Panc1 (cell line): Measurements from ENCODE around the gene BTBD9. TPM values are rescaled to one million over a fixed set of nuclear protein-coding genes. Genes with fewer than 3 reads are reported as not detected.

Source experiments
- ATAC-seq: fragments of 200-7000 bp; cut with Tn5 transposase; 2 replicates; pipeline ENCODE4 v1.9.1; 2020; ENCODE audit warnings: mild to moderate bottlenecking, moderate library complexity
- BruUV-seq: library from RNA; stranded (reverse); fragments of 400-500 nt; replicated peaks from 2 replicates; lab custom pipeline; 2021; lab: Mats Ljungman, UMichigan
- CTCF ChIA-PET: fragments of 300-600 bp; sonication (Branson Sonifier 250); formaldehyde crosslinking; loops from one replicate; lab custom pipeline; 2022; ENCODE audit warnings: antibody characterized with exemption; lab: Charles Lee
- POLR2A ChIA-PET: fragments of 300-600 bp; sonication (Branson Sonifier 250); formaldehyde crosslinking; loops from one replicate; lab custom pipeline; 2022; ENCODE audit warnings: antibody characterized with exemption; lab: Charles Lee
- DNase-seq: peaks from one replicate; pipeline ENCODE4 v3.0.0-alpha.2; 2010; ENCODE audit warnings: low read depth, low spot score
- H3K27ac ChIP-seq: 2 replicates; pipeline ENCODE4 v1.5.1; 2011; ENCODE audit warnings: mild to moderate bottlenecking, low read length, inconsistent platforms
- H3K27me3 ChIP-seq: fragments of 200-500 bp; sonication (Bioruptor generic); 2 replicates; pipeline ENCODE4 v1.6.0; 2014; ENCODE audit warnings: low read length, inconsistent platforms; ENCODE audit not compliant: control insufficient read depth, insufficient read depth
- H3K36me3 ChIP-seq: fragments of 200-500 bp; sonication (Bioruptor generic); 2 replicates; pipeline ENCODE4 v1.5.1; 2014; ENCODE audit warnings: inconsistent platforms, mild to moderate bottlenecking, low read length, moderate library complexity; ENCODE audit not compliant: control insufficient read depth, insufficient read depth
- H3K4me1 ChIP-seq: 2 replicates; pipeline ENCODE4 v1.5.1; 2011; ENCODE audit warnings: inconsistent platforms, mild to moderate bottlenecking, low read length, moderate library complexity; ENCODE audit not compliant: control insufficient read depth, insufficient read depth
- H3K4me3 ChIP-seq, 2 experiments: 2 replicates each; pipeline ENCODE4 v1.5.1; 2011 to 2012; ENCODE audit warnings: low read depth in 2 of 2, low read length in 2 of 2, mild to moderate bottlenecking in 2 of 2, inconsistent platforms in 1 of 2, moderate library complexity in 1 of 2
- H3K9me3 ChIP-seq: fragments of 200-500 bp; sonication (Bioruptor generic); 2 replicates; pipeline ENCODE4 v1.5.1; 2014; ENCODE audit warnings: low read depth, mild to moderate bottlenecking, inconsistent platforms, low read length, moderate library complexity; ENCODE audit not compliant: control insufficient read depth, insufficient read depth
- POLR2AphosphoS5 ChIP-seq: IDR thresholded peaks from 2 replicates; pipeline ENCODE4 v1.6.1; 2012; ENCODE audit warnings: mild to moderate bottlenecking, low read depth, low read length, moderate library complexity
- SIN3A ChIP-seq: IDR thresholded peaks from 2 replicates; pipeline ENCODE4 v1.6.1; 2012; ENCODE audit warnings: low read depth, mild to moderate bottlenecking, low read length, moderate library complexity, borderline replicate concordance; ENCODE audit not compliant: insufficient read depth
- TCF7L2 ChIP-seq: IDR thresholded peaks from 2 replicates; pipeline ENCODE4 v1.6.1; 2011; ENCODE audit warnings: mild to moderate bottlenecking, low read depth, low read length, inconsistent platforms
- in situ Hi-C: cut with HindIII; loops from 2 replicates; pipeline ENCODE4 v1.10.0; 2016; ENCODE audit warnings: low sequenced_read_pairs, low pct_unique_long_range_greater_than_20kb
- intact Hi-C: fragments of 100-400 bp; cut with micrococcal nuclease; formaldehyde crosslinking; loops from one replicate; pipeline ENCODE4 v1.10.0; 2022; ENCODE audit not compliant: unreplicated experiment
- total RNA-seq: library from RNA; stranded (reverse); gene quantifications from one replicate; pipeline ENCODE4 v1.2.1, GENCODE V29; 2021; ENCODE audit not compliant: unreplicated experiment
- TF ChIP-seq, protein P1 (sequence below), 2 experiments: IDR thresholded peaks; 2 replicates each; pipeline ENCODE4 v1.6.1; 2011 to 2012; ENCODE audit warnings: low read depth in 2 of 2, control low read depth in 1 of 2, low read length in 1 of 2, mild to moderate bottlenecking in 1 of 2, moderate library complexity in 1 of 2; ENCODE audit not compliant: insufficient read depth in 1 of 2
- TF ChIP-seq, protein P2 (sequence below): fragments of 450-650 bp; IDR thresholded peaks from 2 replicates; pipeline ENCODE4 v1.5.1; 2017; ENCODE audit warnings: mild to moderate bottlenecking

The BTBD9 gene
- total RNA-seq, 1 experiment from 2014 or later, result 12.8 TPM

DNA sequence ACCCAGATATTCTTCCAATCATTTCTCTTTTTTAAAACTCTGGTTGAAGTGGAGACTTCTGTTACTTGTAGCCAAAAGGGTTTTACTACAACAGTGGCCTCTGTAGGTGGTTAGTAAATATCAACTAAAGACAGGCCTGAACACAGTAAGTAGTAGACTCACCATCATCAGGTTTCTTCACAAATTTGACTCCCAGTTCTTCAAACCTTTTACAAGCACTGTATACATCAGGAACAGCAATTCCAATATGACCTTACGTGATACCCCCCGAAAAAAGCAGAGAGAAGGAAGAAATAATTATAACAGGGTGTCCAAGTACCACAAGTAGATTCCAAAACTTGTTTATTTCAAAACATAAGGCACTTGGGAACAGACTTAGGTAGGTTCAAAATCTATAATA, 42.1 kb upstream of the BTBD9 start:
- no peak overlapping the region for H3K27ac ChIP-seq
- H3K27me3 ChIP-seq, result no peaks in the 10 kb centered on the region
- intact Hi-C loops, result no loop called here
- no TSS peak for BruUV-seq
- ChIA-PET CTCF (no interaction called here), POLR2A (no interaction called here)
- in situ Hi-C loops, result no loop called here
- DNase-seq (no peak), ATAC-seq (no peak)
- TF ChIP-seq POLR2AphosphoS5 (no peak), TCF7L2 (no peak), SIN3A (no peak)
- TF ChIP-seq, protein P1, sequence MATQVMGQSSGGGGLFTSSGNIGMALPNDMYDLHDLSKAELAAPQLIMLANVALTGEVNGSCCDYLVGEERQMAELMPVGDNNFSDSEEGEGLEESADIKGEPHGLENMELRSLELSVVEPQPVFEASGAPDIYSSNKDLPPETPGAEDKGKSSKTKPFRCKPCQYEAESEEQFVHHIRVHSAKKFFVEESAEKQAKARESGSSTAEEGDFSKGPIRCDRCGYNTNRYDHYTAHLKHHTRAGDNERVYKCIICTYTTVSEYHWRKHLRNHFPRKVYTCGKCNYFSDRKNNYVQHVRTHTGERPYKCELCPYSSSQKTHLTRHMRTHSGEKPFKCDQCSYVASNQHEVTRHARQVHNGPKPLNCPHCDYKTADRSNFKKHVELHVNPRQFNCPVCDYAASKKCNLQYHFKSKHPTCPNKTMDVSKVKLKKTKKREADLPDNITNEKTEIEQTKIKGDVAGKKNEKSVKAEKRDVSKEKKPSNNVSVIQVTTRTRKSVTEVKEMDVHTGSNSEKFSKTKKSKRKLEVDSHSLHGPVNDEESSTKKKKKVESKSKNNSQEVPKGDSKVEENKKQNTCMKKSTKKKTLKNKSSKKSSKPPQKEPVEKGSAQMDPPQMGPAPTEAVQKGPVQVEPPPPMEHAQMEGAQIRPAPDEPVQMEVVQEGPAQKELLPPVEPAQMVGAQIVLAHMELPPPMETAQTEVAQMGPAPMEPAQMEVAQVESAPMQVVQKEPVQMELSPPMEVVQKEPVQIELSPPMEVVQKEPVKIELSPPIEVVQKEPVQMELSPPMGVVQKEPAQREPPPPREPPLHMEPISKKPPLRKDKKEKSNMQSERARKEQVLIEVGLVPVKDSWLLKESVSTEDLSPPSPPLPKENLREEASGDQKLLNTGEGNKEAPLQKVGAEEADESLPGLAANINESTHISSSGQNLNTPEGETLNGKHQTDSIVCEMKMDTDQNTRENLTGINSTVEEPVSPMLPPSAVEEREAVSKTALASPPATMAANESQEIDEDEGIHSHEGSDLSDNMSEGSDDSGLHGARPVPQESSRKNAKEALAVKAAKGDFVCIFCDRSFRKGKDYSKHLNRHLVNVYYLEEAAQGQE (IDR thresholded peaks at IDR 0.05; ENCODE audit: insufficient read depth in 1 of 2, low read depth in 2 of 2, low read length in 1 of 2), result no peak
- TF ChIP-seq, protein P2, sequence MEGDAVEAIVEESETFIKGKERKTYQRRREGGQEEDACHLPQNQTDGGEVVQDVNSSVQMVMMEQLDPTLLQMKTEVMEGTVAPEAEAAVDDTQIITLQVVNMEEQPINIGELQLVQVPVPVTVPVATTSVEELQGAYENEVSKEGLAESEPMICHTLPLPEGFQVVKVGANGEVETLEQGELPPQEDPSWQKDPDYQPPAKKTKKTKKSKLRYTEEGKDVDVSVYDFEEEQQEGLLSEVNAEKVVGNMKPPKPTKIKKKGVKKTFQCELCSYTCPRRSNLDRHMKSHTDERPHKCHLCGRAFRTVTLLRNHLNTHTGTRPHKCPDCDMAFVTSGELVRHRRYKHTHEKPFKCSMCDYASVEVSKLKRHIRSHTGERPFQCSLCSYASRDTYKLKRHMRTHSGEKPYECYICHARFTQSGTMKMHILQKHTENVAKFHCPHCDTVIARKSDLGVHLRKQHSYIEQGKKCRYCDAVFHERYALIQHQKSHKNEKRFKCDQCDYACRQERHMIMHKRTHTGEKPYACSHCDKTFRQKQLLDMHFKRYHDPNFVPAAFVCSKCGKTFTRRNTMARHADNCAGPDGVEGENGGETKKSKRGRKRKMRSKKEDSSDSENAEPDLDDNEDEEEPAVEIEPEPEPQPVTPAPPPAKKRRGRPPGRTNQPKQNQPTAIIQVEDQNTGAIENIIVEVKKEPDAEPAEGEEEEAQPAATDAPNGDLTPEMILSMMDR, result no peak; the same call in 1 of the 2 replicates
- no peaks in the 10 kb centered on the region for H3K9me3 ChIP-seq
- no peaks in the 10 kb centered on the region for H3K4me1 ChIP-seq
- H3K36me3 ChIP-seq, result peaks cover 28% of the 10 kb centered on the region
- H3K4me3 ChIP-seq, result no peak overlapping the region

DNA sequence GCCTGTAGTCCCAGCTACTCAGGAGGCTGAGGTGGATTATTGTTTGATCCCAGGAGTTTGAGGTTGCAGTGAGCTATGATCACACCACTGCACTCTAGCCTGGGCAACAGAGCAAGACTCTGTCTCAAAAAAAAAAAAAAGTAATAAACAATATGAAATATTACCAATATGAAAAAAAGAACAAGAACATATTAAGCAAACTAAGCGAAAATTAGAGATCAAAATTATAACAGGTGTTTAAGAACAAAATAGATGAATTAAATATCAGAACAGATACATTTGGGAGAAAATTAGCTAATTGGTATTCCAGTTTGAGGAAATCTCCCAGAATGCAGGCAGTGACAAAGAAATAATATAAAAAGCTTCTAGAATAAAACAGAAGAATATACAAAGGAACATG, 39.9 kb upstream of the BTBD9 start:
- POLR2A ChIA-PET, result interaction anchor here (0.5 to 0.6 kb wide), 2 partner anchors 24 to 583 kb away, joined by 3 to 6 read pairs; no protein-coding TSS in a partner anchor
- H3K9me3 ChIP-seq, result no peaks in the 10 kb centered on the region
- TF ChIP-seq TCF7L2 (no peak), SIN3A (no peak), POLR2AphosphoS5 (no peak)
- TF ChIP-seq, protein P2, result no peak
- TF ChIP-seq, protein P1 (IDR thresholded peaks at IDR 0.05; ENCODE audit: insufficient read depth in 1 of 2, low read depth in 2 of 2, low read length in 1 of 2), result no peak
- no peaks in the 10 kb centered on the region for H3K4me1 ChIP-seq
- DNase-seq (no peak), ATAC-seq (no peak)
- intact Hi-C loops, result no loop called here
- no peaks in the 10 kb centered on the region for H3K27me3 ChIP-seq
- no peak overlapping the region for H3K4me3 ChIP-seq
- in situ Hi-C loops, result no loop called here
- H3K27ac ChIP-seq, result no peak overlapping the region
- CTCF ChIA-PET, result interaction anchor here (0.6 kb wide), 1 partner anchor 110 kb away, joined by 5 read pairs; no protein-coding TSS in a partner anchor
- BruUV-seq, result no TSS peak
- peaks cover 31% of the 10 kb centered on the region for H3K36me3 ChIP-seq
